ENCODE measurements around the gene PITPNB.

PITPNB gene

DNA sequence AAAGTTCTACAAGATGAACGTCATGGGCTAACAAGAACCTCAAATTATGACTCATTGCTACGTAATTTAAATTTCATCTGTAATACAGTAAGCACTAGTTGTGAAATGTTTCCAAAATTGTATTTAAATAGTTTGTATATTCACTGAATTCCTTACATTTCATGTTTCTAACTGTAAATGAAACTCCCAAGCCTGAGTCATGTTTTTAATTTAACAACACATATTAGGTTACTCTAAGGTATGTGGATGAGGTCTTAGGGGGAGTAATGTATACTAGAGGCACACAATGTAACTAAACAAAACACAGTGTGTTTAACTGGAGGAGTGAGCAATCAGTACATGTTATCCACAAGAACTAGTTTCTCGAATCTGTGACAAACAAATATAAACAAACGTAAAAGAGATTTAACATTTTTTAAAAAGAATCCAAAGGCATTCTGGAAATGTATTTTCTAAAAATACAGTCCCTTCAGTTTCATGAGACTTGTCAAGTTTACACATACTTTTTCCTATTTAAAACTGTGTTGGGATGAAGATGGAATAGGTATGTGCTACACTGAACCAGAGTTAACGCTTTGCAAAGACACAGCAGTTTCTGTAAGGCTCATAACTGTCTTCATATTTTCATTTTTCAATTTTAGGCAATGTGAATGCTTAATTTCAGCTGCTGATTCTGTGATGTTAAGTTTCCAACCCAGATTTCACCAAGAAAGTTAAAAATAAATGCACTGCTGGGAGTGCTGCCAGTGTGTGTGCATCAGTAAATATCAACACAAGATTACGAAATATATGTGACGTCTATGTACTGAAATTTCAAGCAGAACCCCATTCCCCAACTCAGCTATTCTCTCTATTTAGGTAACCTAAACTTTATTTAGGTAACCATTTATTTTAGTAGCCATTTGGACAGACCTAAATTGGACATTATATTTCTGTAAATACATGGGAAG is 52.6 kb downstream of the PITPNB start:
- Mint-ChIP-seq H3K36me3 (ENCODE audit: low read depth) (peaks cover 77% of the 10 kb centered on the region), H3K27me3 (no peaks in the 10 kb centered on the region), H3K4me3 (peak overlapping the region; percentile 53), H3K4me1 (ENCODE audit: low read depth) (peaks cover 52% of the 10 kb centered on the region), H3K27ac (peak overlapping the region; percentile 94), H3K9me3 (no peaks in the 10 kb centered on the region)

DNA sequence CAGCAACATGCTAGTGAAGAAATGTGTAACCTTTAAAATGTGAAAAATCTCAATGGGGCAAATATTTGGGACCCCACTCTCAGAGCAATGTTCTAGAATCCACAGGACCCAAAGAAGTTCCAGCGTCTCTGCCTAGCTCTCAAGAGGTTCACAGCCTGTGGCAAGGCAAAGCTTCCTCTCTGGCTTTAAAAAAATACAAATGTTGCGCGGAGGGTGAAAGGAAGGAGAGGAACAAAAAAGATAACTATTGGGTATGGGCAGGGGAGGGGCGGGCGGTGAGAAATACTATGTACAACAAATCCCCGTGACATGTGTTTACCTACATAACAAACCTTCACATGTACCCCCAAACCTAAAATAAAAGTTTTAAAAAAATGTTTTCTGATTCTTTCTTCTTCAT is 53.6 kb downstream of the PITPNB start:
- Mint-ChIP-seq H3K27me3 (no peaks in the 10 kb centered on the region), H3K4me1 (ENCODE audit: low read depth) (peaks cover 52% of the 10 kb centered on the region), H3K36me3 (ENCODE audit: low read depth) (peaks cover 76% of the 10 kb centered on the region), H3K4me3 (no peak overlapping the region), H3K27ac (peak overlapping the region; percentile 61), H3K9me3 (no peaks in the 10 kb centered on the region)

DNA sequence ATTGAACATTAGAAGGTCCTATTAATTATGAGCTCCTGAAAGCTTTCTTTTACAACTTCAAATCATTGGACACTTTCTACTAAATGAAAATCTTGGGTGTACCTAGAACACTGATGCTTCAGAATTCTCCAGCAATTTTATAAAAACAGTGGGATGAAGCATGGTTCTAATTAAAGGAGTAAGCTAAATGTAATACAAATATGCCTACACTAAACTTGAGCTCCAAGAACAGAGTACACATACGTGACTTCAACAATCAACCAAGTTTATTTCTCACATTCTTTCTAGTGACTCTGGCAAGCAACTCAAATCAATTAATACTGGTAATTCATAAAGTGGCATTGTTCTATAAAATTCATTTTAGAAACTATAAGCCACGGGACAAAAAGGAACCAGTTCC is 55.5 kb downstream of the PITPNB start:
- Mint-ChIP-seq H3K9me3 (no peaks in the 10 kb centered on the region), H3K4me1 (ENCODE audit: low read depth) (peaks cover 34% of the 10 kb centered on the region), H3K27me3 (no peaks in the 10 kb centered on the region), H3K4me3 (no peak overlapping the region), H3K27ac (no peak overlapping the region), H3K36me3 (ENCODE audit: low read depth) (peaks cover 79% of the 10 kb centered on the region)

DNA sequence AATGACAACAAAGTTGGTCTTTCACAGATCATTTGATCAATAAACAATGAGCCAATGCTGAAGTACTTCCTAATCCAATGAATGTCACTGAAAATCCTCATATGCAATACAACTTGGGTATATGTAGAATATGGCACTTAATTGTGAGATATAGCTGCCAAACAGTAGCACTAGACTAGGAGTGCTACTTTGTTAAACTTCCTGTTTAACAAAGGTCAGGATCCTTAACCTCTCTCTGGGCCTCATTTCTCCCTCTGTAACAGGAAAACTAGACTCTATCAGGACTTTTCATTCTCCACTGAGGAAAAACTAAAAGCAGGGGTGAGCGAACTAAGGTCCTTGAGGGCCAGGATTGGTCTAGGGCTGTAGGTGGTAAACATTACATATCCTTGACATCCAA is 56.1 kb downstream of the PITPNB start:
- no peak overlapping the region for H3K4me3 Mint-ChIP-seq

DNA sequence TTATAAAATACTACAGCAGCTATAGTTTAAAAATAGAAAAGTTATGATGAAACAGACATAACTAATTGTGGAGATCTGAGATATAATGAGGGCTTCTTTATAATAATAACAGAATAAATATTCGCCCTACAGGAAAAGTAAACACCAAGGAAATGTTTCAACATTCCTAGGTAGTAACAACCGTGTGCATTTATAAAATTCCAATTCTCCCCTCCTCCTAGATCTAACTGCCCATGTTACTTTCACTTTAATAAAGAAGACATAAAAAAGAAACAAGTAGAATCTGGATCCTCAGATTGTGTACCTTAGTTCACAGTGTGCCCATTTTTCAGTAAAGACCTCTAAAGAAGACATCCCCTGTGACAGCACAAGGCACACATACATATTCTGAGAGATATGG is 59.7 kb downstream of the PITPNB start:
- Mint-ChIP-seq H3K4me1 (ENCODE audit: low read depth) (no peaks in the 10 kb centered on the region), H3K4me3 (no peak overlapping the region), H3K9me3 (no peaks in the 10 kb centered on the region), H3K36me3 (ENCODE audit: low read depth) (peaks cover 86% of the 10 kb centered on the region), H3K27ac (no peak overlapping the region), H3K27me3 (no peaks in the 10 kb centered on the region)

More for the DNA sequence above, 56.1 kb downstream of the PITPNB start:
- H3K9me3 Mint-ChIP-seq: no peaks in the 10 kb centered on the region
- peaks cover 28% of the 10 kb centered on the region for H3K4me1 Mint-ChIP-seq (ENCODE audit: low read depth)
- H3K36me3 Mint-ChIP-seq (ENCODE audit: low read depth): peaks cover 79% of the 10 kb centered on the region
- H3K27me3 Mint-ChIP-seq: no peaks in the 10 kb centered on the region
- no peak overlapping the region for H3K27ac Mint-ChIP-seq

DNA sequence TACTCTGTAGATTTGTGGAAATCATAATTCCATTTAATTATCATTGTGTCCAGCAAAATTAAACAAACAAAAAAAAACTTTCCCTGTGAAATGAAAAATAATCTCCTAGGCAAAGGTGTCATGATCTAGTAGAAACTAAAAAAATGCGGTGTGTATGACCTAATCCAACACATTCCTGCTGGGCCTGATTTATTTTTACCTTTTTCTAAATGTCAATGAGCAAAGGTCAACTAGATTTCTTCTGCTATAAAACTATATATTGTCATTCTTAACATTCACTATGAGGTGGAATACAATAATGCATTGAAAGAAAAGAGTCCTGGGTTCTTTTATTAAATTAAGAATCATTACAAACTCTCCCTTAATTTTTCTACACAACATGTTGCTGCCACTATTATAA is 60.4 kb downstream of the PITPNB start:
- H3K36me3 Mint-ChIP-seq (ENCODE audit: low read depth): peaks cover 87% of the 10 kb centered on the region
- no peaks in the 10 kb centered on the region for H3K27me3 Mint-ChIP-seq
- H3K9me3 Mint-ChIP-seq: no peaks in the 10 kb centered on the region
- H3K4me1 Mint-ChIP-seq (ENCODE audit: low read depth): no peaks in the 10 kb centered on the region
- no peak overlapping the region for H3K27ac Mint-ChIP-seq
- H3K4me3 Mint-ChIP-seq: no peak overlapping the region

DNA sequence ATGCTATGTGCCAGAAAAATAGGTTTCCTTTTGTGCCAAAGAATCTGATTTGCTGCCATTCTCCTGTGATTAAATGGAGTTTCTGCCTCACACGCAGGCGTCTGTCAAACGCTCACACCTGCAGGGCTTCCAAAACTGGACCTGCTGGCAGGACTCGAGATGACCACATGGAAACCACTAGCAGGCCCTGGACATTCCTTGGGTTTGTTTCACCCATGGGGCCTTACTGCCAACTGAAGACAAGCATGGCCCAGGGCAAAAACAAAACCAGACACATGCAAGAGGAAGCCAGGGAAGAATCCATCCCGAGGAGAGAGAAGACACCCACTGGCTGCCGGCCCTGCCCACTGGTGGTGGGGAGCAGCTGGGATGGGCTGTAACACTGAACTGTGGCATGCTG is 61.6 kb downstream of the PITPNB start:
- H3K27me3 Mint-ChIP-seq: no peaks in the 10 kb centered on the region
- H3K4me1 Mint-ChIP-seq (ENCODE audit: low read depth): no peaks in the 10 kb centered on the region
- H3K9me3 Mint-ChIP-seq: no peaks in the 10 kb centered on the region
- no peak overlapping the region for H3K4me3 Mint-ChIP-seq
- no peak overlapping the region for H3K27ac Mint-ChIP-seq
- peaks cover 94% of the 10 kb centered on the region for H3K36me3 Mint-ChIP-seq (ENCODE audit: low read depth)

DNA sequence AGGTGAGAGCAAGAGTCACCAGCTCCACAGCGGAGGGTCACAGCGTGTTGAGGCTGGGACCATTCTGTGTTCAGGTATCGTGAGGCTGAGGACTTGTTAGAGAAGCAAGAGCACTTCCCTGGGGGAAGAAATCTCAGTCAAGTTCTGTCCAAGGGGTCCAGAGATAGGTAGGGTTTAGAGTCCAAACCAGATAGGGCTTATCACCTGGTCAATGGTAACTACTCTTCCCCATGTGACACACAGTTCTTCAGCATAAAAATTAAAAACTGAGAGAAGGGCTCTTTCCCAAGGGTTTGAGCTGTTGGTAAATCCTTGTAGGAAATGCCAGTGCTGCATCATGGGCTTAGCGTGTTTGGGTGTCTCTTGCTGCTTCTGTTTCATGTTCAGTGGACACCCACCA is 62.7 kb downstream of the PITPNB start:
- Mint-ChIP-seq H3K36me3 (ENCODE audit: low read depth) (peaks cover 93% of the 10 kb centered on the region), H3K27ac (no peak overlapping the region), H3K4me1 (ENCODE audit: low read depth) (no peaks in the 10 kb centered on the region), H3K4me3 (no peak overlapping the region), H3K27me3 (no peaks in the 10 kb centered on the region), H3K9me3 (no peaks in the 10 kb centered on the region)

DNA sequence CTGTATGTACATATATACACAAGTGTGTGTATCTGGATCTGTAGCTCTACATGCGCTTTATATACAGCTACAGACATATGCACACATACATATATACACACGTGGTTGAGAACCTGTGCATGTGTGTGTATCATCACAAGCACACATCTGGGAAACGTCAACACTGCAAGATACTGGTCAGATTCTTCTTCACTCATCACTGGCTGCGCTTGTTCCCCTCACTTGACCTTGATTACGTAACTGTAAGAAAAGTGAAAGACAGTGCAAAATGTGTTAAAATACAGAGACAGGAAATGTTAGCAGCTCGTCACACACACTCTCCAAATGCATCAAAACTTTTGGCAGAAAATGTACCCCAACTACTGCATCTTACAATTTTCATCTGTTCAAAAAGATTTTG is 65.6 kb downstream of the PITPNB start:
- no peak overlapping the region for H3K4me3 Mint-ChIP-seq
- H3K4me1 Mint-ChIP-seq (ENCODE audit: low read depth): no peaks in the 10 kb centered on the region
- no peaks in the 10 kb centered on the region for H3K27me3 Mint-ChIP-seq
- H3K36me3 Mint-ChIP-seq (ENCODE audit: low read depth): peaks cover 94% of the 10 kb centered on the region
- no peak overlapping the region for H3K27ac Mint-ChIP-seq
- H3K9me3 Mint-ChIP-seq: no peaks in the 10 kb centered on the region

DNA sequence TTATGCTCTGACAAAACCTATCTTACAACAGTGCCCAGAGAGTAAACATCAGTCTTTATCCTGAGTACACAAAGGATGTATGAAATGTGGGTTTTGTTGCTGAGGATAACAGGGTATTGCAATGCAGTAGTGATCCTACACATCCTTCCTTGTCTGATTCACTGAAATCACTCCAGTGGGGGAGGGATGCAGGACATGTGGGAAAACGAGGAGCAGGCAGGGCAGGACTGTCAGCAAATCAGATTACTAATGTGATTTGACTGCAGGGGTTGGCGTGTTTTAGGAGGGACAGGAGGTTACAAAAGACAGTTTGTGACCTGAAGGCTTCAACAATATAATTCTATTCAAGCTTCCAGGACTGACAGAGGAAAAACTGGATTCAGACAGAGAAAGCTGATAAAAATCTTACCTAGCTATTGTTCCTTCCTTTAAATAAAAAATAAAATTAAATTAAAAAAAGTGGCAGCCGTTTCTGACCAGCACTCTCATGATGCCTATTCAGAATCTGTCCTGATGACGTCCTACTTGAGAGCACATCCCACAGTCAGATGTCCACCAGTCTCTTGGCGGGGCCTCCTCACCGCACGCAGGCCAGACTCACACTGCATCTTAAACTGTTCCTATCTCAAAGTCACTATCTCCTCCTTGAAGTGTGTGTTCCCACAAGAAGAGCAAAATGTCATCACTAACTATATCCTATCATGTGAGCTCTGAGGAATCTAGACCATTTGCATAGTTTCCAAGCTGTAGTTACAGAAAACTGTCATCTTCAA is 66.9 kb downstream of the PITPNB start:
- no peaks in the 10 kb centered on the region for H3K9me3 Mint-ChIP-seq
- H3K4me1 Mint-ChIP-seq (ENCODE audit: low read depth): no peaks in the 10 kb centered on the region
- H3K36me3 Mint-ChIP-seq (ENCODE audit: low read depth): peaks cover 93% of the 10 kb centered on the region
- peak overlapping the region; percentile 70 for H3K27ac Mint-ChIP-seq
- no peaks in the 10 kb centered on the region for H3K27me3 Mint-ChIP-seq
- H3K4me3 Mint-ChIP-seq: no peak overlapping the region

DNA sequence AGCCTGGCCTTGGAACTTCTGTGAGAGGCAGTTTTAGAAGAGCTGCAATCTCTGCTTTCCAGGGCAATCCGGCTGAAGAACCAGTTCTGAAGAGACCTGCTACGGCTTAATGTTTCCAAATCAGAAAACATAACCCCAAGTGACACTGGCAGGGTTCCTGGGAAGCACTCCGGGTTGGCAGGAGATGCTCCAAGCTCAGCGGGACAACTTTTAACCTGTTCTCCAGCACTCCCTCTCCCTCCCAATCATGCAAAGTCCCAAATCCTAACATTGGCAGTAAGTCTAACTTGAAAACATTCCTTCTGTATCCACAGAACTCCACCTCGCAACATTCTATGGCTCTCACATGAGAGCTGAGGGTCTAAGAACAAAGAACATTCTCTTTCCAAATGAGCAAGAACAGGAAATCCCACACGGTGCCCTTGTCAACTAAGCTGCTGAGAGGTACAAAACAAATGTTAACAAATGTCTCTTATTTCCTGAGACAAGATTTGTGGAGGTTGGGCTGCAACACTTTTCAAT is 69.0 kb downstream of the PITPNB start:
- no peaks in the 10 kb centered on the region for H3K9me3 Mint-ChIP-seq
- H3K27ac Mint-ChIP-seq: no peak overlapping the region
- no peaks in the 10 kb centered on the region for H3K4me1 Mint-ChIP-seq (ENCODE audit: low read depth)
- H3K36me3 Mint-ChIP-seq (ENCODE audit: low read depth): peaks cover 81% of the 10 kb centered on the region
- no peak overlapping the region for H3K4me3 Mint-ChIP-seq
- no peaks in the 10 kb centered on the region for H3K27me3 Mint-ChIP-seq

DNA sequence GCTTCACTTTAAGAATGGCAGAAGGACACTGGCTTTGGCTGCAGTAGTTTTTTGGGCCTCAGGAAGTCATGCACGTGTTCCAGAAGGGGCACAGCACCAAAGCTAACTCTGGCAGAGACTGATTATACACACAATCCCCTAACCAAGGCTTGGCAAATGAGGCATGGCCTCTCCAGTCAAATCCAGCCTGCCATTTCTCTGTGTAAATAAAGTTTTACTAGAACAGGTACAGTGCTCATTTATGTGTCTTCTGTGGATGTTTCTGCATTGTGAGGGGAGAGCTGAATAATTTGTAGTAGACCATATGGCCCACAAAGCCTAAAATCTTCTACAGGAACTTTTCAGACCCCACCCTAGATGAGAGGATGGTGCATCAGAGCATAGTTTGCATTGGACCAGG is 71.1 kb downstream of the PITPNB start:
- no peaks in the 10 kb centered on the region for H3K9me3 Mint-ChIP-seq
- H3K36me3 Mint-ChIP-seq (ENCODE audit: low read depth): peaks cover 61% of the 10 kb centered on the region
- H3K4me3 Mint-ChIP-seq: no peak overlapping the region
- H3K4me1 Mint-ChIP-seq (ENCODE audit: low read depth): no peaks in the 10 kb centered on the region
- no peaks in the 10 kb centered on the region for H3K27me3 Mint-ChIP-seq
- H3K27ac Mint-ChIP-seq: no peak overlapping the region

DNA sequence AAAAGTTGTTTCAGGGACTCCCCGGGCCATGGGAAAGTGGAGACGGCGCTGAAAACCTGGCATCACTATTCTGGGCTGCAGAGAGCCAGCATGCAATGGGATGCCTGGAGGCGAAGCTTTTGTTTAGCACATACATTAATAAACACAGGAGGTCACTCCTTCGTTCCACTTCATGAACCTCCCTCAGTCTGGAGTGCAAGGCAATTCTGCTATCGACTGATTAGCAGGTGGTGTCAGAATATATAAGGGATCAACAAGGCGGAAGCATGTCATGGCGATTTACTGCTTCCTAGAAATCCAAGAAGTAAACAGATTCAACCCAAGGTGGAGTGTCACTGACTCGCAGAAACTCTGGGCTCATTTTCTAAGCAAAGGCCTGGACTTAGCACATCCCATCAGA is 72.1 kb downstream of the PITPNB start:
- no peak overlapping the region for H3K27ac Mint-ChIP-seq
- H3K27me3 Mint-ChIP-seq: no peaks in the 10 kb centered on the region
- no peak overlapping the region for H3K4me3 Mint-ChIP-seq
- H3K9me3 Mint-ChIP-seq: no peaks in the 10 kb centered on the region
- no peaks in the 10 kb centered on the region for H3K4me1 Mint-ChIP-seq (ENCODE audit: low read depth)
- H3K36me3 Mint-ChIP-seq (ENCODE audit: low read depth): peaks cover 50% of the 10 kb centered on the region

DNA sequence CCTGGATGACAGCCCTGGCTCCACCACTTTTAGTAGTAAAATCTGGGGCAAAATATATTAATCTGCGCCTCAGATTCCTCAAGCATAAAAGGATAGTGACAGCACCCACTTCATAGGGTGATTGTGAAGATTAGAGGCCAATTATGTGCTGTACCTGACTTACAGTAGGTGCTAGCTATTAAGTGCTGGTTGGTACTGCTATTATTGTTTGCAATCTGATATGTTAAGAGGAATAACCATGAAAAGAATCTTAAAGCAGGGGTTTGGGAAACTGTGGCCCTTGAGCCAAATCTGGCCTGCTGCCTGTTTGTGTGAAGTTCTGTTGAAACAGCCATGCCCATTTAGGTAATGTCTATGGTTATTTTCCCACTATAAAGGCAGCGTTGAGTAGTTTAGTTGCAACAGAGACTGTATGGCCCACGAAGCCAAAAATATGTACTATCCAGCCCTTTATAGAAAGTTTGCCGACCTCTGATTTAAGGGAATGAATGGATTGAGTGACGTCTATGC is 72.8 kb downstream of the PITPNB start:
- Mint-ChIP-seq H3K27ac (no peak overlapping the region), H3K27me3 (no peaks in the 10 kb centered on the region), H3K4me1 (ENCODE audit: low read depth) (no peaks in the 10 kb centered on the region), H3K4me3 (no peak overlapping the region), H3K36me3 (ENCODE audit: low read depth) (peaks cover 51% of the 10 kb centered on the region), H3K9me3 (no peaks in the 10 kb centered on the region)

DNA sequence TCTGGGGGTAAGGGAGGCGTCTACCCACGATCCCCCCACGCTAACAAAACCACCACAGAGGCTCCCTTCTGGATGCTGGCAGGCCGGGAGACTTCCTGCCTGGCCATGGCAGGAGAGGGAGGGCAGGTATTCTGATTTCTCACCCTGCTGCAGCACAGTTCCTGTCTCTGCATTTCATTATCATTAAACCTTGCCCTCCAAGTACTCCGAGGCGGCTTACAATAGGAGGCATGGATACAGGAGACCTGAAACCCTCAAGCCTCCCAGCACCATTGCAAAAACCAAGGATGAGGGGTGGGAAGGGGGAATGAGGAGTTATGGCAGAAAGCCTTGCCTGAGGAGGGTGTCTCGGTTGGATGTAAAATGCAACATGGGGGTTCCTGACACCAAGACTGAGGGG is 73.4 kb downstream of the PITPNB start:
- H3K27ac Mint-ChIP-seq: no peak overlapping the region
- peaks cover 50% of the 10 kb centered on the region for H3K36me3 Mint-ChIP-seq (ENCODE audit: low read depth)
- no peak overlapping the region for H3K4me3 Mint-ChIP-seq
- H3K27me3 Mint-ChIP-seq: no peaks in the 10 kb centered on the region
- no peaks in the 10 kb centered on the region for H3K9me3 Mint-ChIP-seq
- no peaks in the 10 kb centered on the region for H3K4me1 Mint-ChIP-seq (ENCODE audit: low read depth)

Measured in stimulated activated naive CD8-positive, alpha-beta T cell treated with anti-CD3 and anti-CD28 coated beads, Interleukin-15, Interleukin-2, amounts not matched to agents 100 ng/mL and 50 ng/mL, for 24 hours (primary cell).